Measurements from ENCODE around the gene PTPN14. TPM values are rescaled to one million over a fixed set of nuclear protein-coding genes. Genes with fewer than 3 reads are reported as not detected.

PTPN14 gene
- total RNA-seq, 1 donor from 2014 or later = 88.5 TPM

GRCh38 chr1:214310777-214311690, 240.4 kb downstream of the PTPN14 start:
- DNase-seq (ENCODE audit: low spot score) = no peak

- DNase-seq (ENCODE audit: low spot score) = no peak
Measured at GRCh38 chr1:214310010-214310409, 241.4 kb downstream of the PTPN14 start.

- DNase-seq (ENCODE audit: low spot score) = no peak
Measured at GRCh38 chr1:214306269-214306668, 245.1 kb downstream of the PTPN14 start.

GRCh38 chr1:214305164-214305751, 246.1 kb downstream of the PTPN14 start:
- no peak for DNase-seq (ENCODE audit: low spot score)

- no peak for DNase-seq (ENCODE audit: low spot score)
Measured at GRCh38 chr1:214303141-214303930, 248.1 kb downstream of the PTPN14 start.

GRCh38 chr1:214301526-214301925, 249.9 kb downstream of the PTPN14 start:
- DNase-seq (ENCODE audit: low spot score) = no peak

- no peak for DNase-seq (ENCODE audit: low spot score)
Measured at GRCh38 chr1:214300149-214300780, 251.1 kb downstream of the PTPN14 start.

Other genes with a start within 250 kb of the PTPN14 start
- 0.60 TPM for gene CENPF, start 51.6 kb upstream of the PTPN14 start, total RNA-seq

Measured in ureter (tissue), 1 donor.